Kidney (tissue), 14 donors: ENCODE results near the gene PYGM. TPM values are rescaled to one million over a fixed set of nuclear protein-coding genes. Genes with fewer than 3 reads are reported as not detected.

Experiments
- DNase-seq, 5 donors: peaks; one replicate each; pipeline ENCODE4 v3.0.0-alpha.2; 2013 to 2020
- FAIRE-seq: peaks from 2 replicates; lab custom pipeline; 2012; peaks lifted over from hg19 to GRCh38; lab: Jason Lieb, UNC
- H3K27ac ChIP-seq, 2 donors: one replicate each; pipeline ENCODE4 v1.7.0; 2013; ENCODE audit warnings: low read depth in 2 of 2, low read length in 2 of 2, inconsistent platforms in 1 of 2
- H3K27me3 ChIP-seq: one replicate; pipeline ENCODE4 v1.7.1; 2013; ENCODE audit warnings: low read length, inconsistent platforms; ENCODE audit not compliant: control insufficient read depth, insufficient read depth
- H3K36me3 ChIP-seq, 3 donors: one replicate each; pipeline versions ENCODE4 v1.7.0 to v1.7.1; 2013; ENCODE audit warnings: low read length in 3 of 3, control low read depth in 1 of 3, inconsistent platforms in 1 of 3; ENCODE audit not compliant: insufficient read depth in 3 of 3, control insufficient read depth in 2 of 3
- H3K4me1 ChIP-seq, 3 donors: one replicate each; pipeline versions ENCODE4 v1.7.0 to v1.7.1; 2013; ENCODE audit warnings: low read length in 3 of 3, inconsistent platforms in 1 of 3, low read depth in 1 of 3; ENCODE audit not compliant: control insufficient read depth in 2 of 3, insufficient read depth in 2 of 3
- H3K4me3 ChIP-seq, 3 donors: one replicate each; pipeline versions ENCODE4 v1.7.0 to v1.8.1; 2013; ENCODE audit warnings: low read length in 3 of 3, control low read depth in 1 of 3, inconsistent platforms in 1 of 3
- H3K9ac ChIP-seq, 3 donors: one replicate each; pipeline versions ENCODE4 v1.7.0 to v1.7.1; 2013; ENCODE audit warnings: low read length in 3 of 3, control low read depth in 1 of 3, inconsistent platforms in 1 of 3
- H3K9me3 ChIP-seq, 3 donors: one replicate each; pipeline versions ENCODE4 v1.7.0 to v1.7.1; 2013; ENCODE audit warnings: low read length in 3 of 3, control low read depth in 1 of 3, inconsistent platforms in 1 of 3; ENCODE audit not compliant: control insufficient read depth in 2 of 3, insufficient read depth in 1 of 3
- intact Hi-C: fragments of 100-400 bp; cut with DNase I; formaldehyde crosslinking; loops from one replicate; pipeline ENCODE4 v1.11.1; 2022
- polyA plus RNA-seq: library from polyadenylated mRNA; stranded (reverse); fragments of 350-450 nt; fragmentation: Illumina TruSeq; extraction: RNeasy Lipid Tissue Mini Kit (QIAGEN cat#74804); gene quantifications from one replicate; pipeline ENCODE4 v1.2.3, GENCODE V29; 2014; ENCODE audit warnings: low read depth, low replicate concordance; ENCODE audit not compliant: insufficient read depth
- total RNA-seq: library from RNA; stranded (reverse); fragmentation: NEBNext Ultra II Directional; extraction: Animal tissue kit (Norgen Biotek cat#: 25700); gene quantifications from one replicate; pipeline ENCODE4 v1.2.1, GENCODE V29; 2021
- TF ChIP-seq, protein P1 (sequence below): IDR thresholded peaks from 3 replicates; pipeline ENCODE4 v1.5.1; 2012; ENCODE audit warnings: mild to moderate bottlenecking, moderate library complexity, borderline replicate concordance; ENCODE audit not compliant: insufficient read depth; ENCODE audit errors: extremely low read depth
- donor health status: control.
- donor health status: control.
- donor health status: control.
- donor health status: control.
- donor health status: control.
- donor health status: DM: yes; HTN: yes; CAD: no.
- donor health status: Normal renal cell carcinoma (clear cell type).

PYGM gene
- total and polyA plus RNA-seq, 2 donors from 2014 or later, result 2.5 to 8.6 TPM

DNA sequence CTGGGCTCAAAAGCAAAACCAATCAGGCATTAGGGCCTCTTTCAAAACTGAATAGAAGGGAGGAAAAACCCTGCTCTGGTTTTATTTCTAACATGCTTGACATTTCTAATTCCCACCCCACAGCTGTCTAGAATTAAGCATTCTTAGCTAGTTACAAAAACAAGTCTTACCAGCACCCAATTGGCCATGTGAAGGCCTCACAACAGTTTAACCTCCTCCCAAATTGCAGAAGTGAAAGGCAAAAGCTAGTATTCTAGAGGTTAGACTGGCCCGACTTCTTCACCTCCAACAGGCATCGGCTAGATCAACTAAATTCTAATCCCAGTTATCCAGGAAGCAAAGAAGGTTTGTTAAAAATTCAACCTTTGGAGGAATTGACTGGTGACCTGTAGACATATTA is 12.1 kb upstream of the PYGM start:
- DNase-seq, result no peak
- Histone ChIP-seq H3K27me3 (no peaks in the 10 kb centered on the region), H3K36me3 (peaks cover 55 to 97% (median 85%) of the 10 kb centered on the region in 3 donors), H3K27ac (peak overlapping the region in 1 of 2 donors; percentile 32), H3K9ac (no peak overlapping the region), H3K9me3 (no peaks in the 10 kb centered on the region), H3K4me1 (peaks cover 6 to 31% (median 10%) of the 10 kb centered on the region in 3 donors), H3K4me3 (no peak overlapping the region)
- TF ChIP-seq, protein P1, sequence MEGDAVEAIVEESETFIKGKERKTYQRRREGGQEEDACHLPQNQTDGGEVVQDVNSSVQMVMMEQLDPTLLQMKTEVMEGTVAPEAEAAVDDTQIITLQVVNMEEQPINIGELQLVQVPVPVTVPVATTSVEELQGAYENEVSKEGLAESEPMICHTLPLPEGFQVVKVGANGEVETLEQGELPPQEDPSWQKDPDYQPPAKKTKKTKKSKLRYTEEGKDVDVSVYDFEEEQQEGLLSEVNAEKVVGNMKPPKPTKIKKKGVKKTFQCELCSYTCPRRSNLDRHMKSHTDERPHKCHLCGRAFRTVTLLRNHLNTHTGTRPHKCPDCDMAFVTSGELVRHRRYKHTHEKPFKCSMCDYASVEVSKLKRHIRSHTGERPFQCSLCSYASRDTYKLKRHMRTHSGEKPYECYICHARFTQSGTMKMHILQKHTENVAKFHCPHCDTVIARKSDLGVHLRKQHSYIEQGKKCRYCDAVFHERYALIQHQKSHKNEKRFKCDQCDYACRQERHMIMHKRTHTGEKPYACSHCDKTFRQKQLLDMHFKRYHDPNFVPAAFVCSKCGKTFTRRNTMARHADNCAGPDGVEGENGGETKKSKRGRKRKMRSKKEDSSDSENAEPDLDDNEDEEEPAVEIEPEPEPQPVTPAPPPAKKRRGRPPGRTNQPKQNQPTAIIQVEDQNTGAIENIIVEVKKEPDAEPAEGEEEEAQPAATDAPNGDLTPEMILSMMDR, result no peak
- no peak for FAIRE-seq
- intact Hi-C loops, result no loop called here

DNA sequence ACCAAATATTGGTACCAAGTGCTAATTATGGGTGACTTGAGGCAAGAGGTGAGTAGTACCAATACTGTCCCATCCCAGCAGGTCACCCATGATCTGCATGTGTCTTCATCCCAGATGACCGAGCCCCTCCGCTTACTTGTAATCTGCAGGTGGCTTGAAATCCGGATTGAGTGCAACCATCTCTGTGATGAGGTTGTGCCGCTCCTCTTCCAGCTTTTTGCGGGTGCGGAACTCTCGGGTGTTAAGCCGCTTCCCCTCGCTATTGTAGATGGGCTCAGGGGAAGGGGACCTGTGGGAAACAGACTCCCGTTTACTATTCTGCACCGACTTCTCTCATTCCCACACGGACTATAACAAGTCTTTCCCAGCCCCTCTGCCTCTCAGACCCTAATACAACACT is 10.3 kb upstream of the PYGM start:
- DNase-seq (peak in 1 of 5 donors; percentile 16), FAIRE-seq (no peak)
- no peak overlapping the region for H3K4me3 ChIP-seq
- H3K27ac ChIP-seq, result no peak overlapping the region
- H3K9ac ChIP-seq, result no peak overlapping the region
- H3K36me3 ChIP-seq, result peaks cover 44 to 84% (median 77%) of the 10 kb centered on the region in 3 donors
- intact Hi-C loops, result no loop called here
- no peaks in the 10 kb centered on the region for H3K9me3 ChIP-seq
- TF ChIP-seq, protein P1, result no peak
- peaks cover 0 to 25% (median 2%) of the 10 kb centered on the region in 3 donors for H3K4me1 ChIP-seq
- no peaks in the 10 kb centered on the region for H3K27me3 ChIP-seq

DNA sequence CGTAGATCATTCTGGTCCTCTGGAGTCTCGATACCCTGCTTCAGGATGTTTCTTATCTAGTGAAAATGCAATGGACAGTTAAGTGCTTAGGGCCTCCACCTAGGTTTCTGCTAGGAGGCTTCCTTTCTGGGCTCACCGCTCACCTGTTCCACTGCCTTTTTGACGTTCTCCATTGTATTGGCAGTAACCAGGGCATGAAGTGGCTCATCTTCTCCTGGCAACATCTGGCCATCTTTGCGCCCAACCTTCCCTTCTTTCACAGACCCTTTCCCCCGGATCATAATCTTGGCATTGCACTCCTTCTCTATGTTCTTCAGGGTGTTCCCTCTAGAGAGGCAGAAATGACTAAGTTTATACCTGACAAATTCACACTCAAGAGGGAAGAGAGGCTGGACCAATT is 9.5 kb upstream of the PYGM start:
- FAIRE-seq, result no peak
- DNase-seq, result no peak
- peaks cover 47 to 85% (median 80%) of the 10 kb centered on the region in 3 donors for H3K36me3 ChIP-seq
- no peaks in the 10 kb centered on the region for H3K27me3 ChIP-seq
- H3K4me1 ChIP-seq, result peaks cover 0 to 31% (median 0%) of the 10 kb centered on the region in 3 donors
- TF ChIP-seq, protein P1, result no peak
- H3K9ac ChIP-seq, result no peak overlapping the region
- H3K4me3 ChIP-seq, result no peak overlapping the region
- no peak overlapping the region for H3K27ac ChIP-seq
- H3K9me3 ChIP-seq, result no peaks in the 10 kb centered on the region
- intact Hi-C loops, result no loop called here

DNA sequence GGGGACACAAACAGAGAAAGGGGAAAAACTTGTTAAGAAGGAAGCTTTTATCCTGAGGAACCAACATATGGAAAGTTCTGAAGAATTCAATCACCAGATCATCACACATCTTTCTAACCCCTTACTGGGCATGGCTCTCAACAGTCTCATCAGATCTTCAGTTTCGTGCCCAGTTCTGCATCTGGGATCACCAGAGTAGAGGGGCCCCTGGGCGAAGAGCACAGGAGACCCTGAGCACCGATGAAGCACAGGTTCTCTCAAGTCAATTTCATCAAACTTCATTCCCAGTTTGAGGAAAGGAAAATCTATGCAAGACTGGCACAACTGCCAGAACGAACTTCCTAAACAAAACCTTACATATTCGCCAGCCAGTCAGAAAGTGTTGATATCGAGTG is 8.5 kb upstream of the PYGM start:
- DNase-seq (no peak), FAIRE-seq (no peak)
- H3K27me3 ChIP-seq, result no peaks in the 10 kb centered on the region
- TF ChIP-seq, protein P1, result no peak
- no peak overlapping the region for H3K27ac ChIP-seq
- no peak overlapping the region for H3K9ac ChIP-seq
- no peaks in the 10 kb centered on the region for H3K9me3 ChIP-seq
- peaks cover 0 to 35% (median 7%) of the 10 kb centered on the region in 3 donors for H3K4me1 ChIP-seq
- intact Hi-C loops, result no loop called here
- H3K4me3 ChIP-seq, result no peak overlapping the region
- H3K36me3 ChIP-seq, result peaks cover 40 to 85% (median 74%) of the 10 kb centered on the region in 3 donors
